GM08714 (cell line): ENCODE data around the gene RTEL1.
A peak's percentile ranks its signal among the peaks of the same experiment; 100 is the strongest.

ENCODE experiments used
- H3K4me3 ChIP-seq: fragments of 200-500 bp; sonication (Bioruptor generic); 2 replicates; pipeline ENCODE4 v1.5.1; 2014; ENCODE audit warnings: mild to moderate bottlenecking, low read length, inconsistent platforms
- ZNF274 ChIP-seq: IDR thresholded peaks from 2 replicates; pipeline ENCODE4 v1.6.1; 2012; ENCODE audit warnings: mild to moderate bottlenecking, low read depth, low read length

The RTEL1 gene

GRCh38 chr20:63732118-63733095 is 74.3 kb downstream of the RTEL1 start:
- H3K4me3 ChIP-seq = no peak overlapping the region
- no peak for TF ChIP-seq ZNF274

- no peak overlapping the region for H3K4me3 ChIP-seq
- no peak for TF ChIP-seq ZNF274
Measured at GRCh38 chr20:63733117-63733516, 75.0 kb downstream of the RTEL1 start.

GRCh38 chr20:63733579-63734081 is 75.5 kb downstream of the RTEL1 start:
- H3K4me3 ChIP-seq = no peak overlapping the region
- TF ChIP-seq ZNF274 = no peak

GRCh38 chr20:63734111-63734945 is 76.2 kb downstream of the RTEL1 start:
- H3K4me3 ChIP-seq = no peak overlapping the region
- no peak for TF ChIP-seq ZNF274

GRCh38 chr20:63734946-63735858 is 77.1 kb downstream of the RTEL1 start:
- H3K4me3 ChIP-seq = no peak overlapping the region
- no peak for TF ChIP-seq ZNF274

GRCh38 chr20:63735859-63736718 is 78.0 kb downstream of the RTEL1 start, which contains the start of gene LIME1:
LIME1 (plus strand) TSS chr20:63736664; CDS start chr20:63737550, 886 bp downstream.
- TF ChIP-seq ZNF274 = no peak
- peak within 1 kb of the TSS; percentile 55; the same call in 1 of the 2 replicates for H3K4me3 ChIP-seq

- H3K4me3 ChIP-seq = peak overlapping the region; percentile 55; the same call in 1 of the 2 replicates
- no peak for TF ChIP-seq ZNF274
Measured at GRCh38 chr20:63736893-63737694, 79.0 kb downstream of the RTEL1 start.

GRCh38 chr20:63737695-63737944 is 79.5 kb downstream of the RTEL1 start:
- peak overlapping the region; percentile 55; the same call in 1 of the 2 replicates for H3K4me3 ChIP-seq
- TF ChIP-seq ZNF274 = no peak

GRCh38 chr20:63737945-63738686 is 80.0 kb downstream of the RTEL1 start:
- peak overlapping the region; percentile 55; the same call in 1 of the 2 replicates for H3K4me3 ChIP-seq
- no peak for TF ChIP-seq ZNF274

GRCh38 chr20:63738687-63739129 is 80.6 kb downstream of the RTEL1 start:
- peak overlapping the region; percentile 49; the same call in 1 of the 2 replicates for H3K4me3 ChIP-seq
- TF ChIP-seq ZNF274 = no peak

GRCh38 chr20:63739130-63740069 is 81.3 kb downstream of the RTEL1 start, which contains the start of gene SLC2A4RG:
SLC2A4RG (plus strand) TSS chr20:63739776; CDS start chr20:63739913, 137 bp downstream.
- H3K4me3 ChIP-seq = peak within 1 kb of the TSS; percentile 60
- TF ChIP-seq ZNF274 = no peak
